Duodenal mucosa (tissue), 2 donors: ENCODE measurements around the gene AGGF1.
"Not testable (repeated sequence)": the region's sequence is repeated elsewhere in the genome, so short reads cannot be mapped to it uniquely, and the experiment has no call there.

Source experiments
- H3K27ac ChIP-seq: one replicate; pipeline ENCODE4 v1.7.0; 2013; ENCODE audit warnings: low read depth, low read length
- H3K27me3 ChIP-seq, 2 donors: one replicate each; pipeline ENCODE4 v1.7.0; 2013; ENCODE audit warnings: low read length in 2 of 2, control low read depth in 1 of 2; ENCODE audit not compliant: insufficient read depth in 2 of 2, control insufficient read depth in 1 of 2
- H3K36me3 ChIP-seq, 2 donors: one replicate each; pipeline ENCODE4 v1.7.0; 2013; ENCODE audit warnings: low read length in 2 of 2, control low read depth in 1 of 2; ENCODE audit not compliant: insufficient read depth in 2 of 2, control insufficient read depth in 1 of 2
- H3K4me1 ChIP-seq, 2 donors: one replicate each; pipeline ENCODE4 v1.7.0; 2013; ENCODE audit warnings: low read length in 2 of 2, control low read depth in 1 of 2; ENCODE audit not compliant: insufficient read depth in 2 of 2, control insufficient read depth in 1 of 2
- H3K4me3 ChIP-seq, 2 donors: one replicate each; pipeline ENCODE4 v1.7.0; 2013; ENCODE audit warnings: low read length in 2 of 2, low read depth in 1 of 2
- H3K9ac ChIP-seq, 2 donors: one replicate each; pipeline ENCODE4 v1.7.0; 2013; ENCODE audit warnings: low read length in 2 of 2, low read depth in 1 of 2
- H3K9me3 ChIP-seq, 2 donors: one replicate each; pipeline ENCODE4 v1.7.0; 2013; ENCODE audit warnings: low read length in 2 of 2, control low read depth in 1 of 2; ENCODE audit not compliant: control insufficient read depth in 1 of 2

The AGGF1 gene

DNA sequence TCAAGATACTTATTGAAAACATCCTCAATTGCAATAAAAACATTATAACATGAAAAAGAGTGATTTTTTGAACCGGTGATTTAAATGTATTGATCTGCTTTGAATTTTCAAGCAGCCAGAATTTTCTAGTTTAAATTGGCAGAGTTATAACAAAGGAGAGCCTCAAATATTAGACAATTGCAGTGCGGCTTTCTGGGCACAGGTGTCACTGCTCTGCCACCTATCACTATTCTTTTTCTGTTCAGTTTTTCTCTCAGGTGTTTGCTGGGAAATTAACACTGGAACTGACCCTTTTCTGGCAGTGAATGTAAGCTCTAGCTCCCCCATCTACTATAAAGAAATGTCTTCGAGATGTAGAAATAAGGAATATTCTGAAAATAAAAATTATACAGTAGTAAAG is 33.8 kb downstream of the AGGF1 start:
- no peaks in the 10 kb centered on the region for H3K9me3 ChIP-seq
- H3K4me3 ChIP-seq = no peak overlapping the region
- peaks cover 0 to 11% of the 10 kb centered on the region in 2 donors for H3K4me1 ChIP-seq
- H3K9ac ChIP-seq = no peak overlapping the region
- H3K36me3 ChIP-seq = peaks cover 36 to 72% of the 10 kb centered on the region in 2 donors
- H3K27ac ChIP-seq = no peak overlapping the region
- no peaks in the 10 kb centered on the region for H3K27me3 ChIP-seq

DNA sequence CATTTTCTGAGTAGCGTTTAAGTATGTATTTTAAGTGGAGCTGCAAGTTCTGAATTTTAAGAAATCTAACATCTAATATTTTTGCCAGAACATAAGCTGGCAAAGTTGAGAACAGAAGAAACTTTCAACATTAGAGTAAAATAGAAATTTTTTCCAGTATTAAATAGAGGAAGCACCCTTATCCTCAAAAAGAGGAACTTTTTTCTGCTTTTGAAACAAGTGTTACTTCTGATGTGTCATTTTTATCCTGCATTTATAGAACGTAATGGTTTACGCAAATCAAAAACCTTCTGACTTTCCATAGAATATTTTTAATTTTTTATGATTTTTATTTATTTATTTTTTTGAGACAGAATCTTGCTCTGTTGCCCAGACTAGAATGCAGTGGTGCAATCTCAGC is 35.1 kb downstream of the AGGF1 start:
- Histone ChIP-seq H3K27ac (no peak overlapping the region), H3K4me3 (no peak overlapping the region), H3K36me3 (peaks cover 27 to 65% of the 10 kb centered on the region in 2 donors), H3K4me1 (peaks cover 0 to 11% of the 10 kb centered on the region in 2 donors), H3K9ac (no peak overlapping the region), H3K27me3 (no peaks in the 10 kb centered on the region), H3K9me3 (no peaks in the 10 kb centered on the region)

DNA sequence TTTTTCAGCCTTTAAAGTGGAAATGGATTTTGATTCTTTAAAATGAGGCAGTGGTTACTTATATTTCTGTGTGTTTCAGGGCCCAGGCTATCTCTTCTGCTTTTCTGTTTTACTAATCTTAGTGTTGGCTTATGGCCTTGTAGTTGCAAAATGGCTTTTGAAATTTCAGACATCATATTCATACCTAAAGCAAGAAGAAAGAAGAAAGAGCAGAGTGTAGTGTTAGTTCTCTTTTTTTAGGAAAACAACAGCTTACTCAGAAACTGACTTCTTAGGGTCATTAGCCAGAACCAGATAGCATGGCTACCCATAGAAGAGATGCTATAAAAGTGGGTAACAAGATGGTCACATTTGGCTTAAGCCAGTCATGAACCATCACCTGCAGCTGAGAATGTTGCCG is 36.0 kb downstream of the AGGF1 start:
- Histone ChIP-seq H3K36me3 (peaks cover 22 to 56% of the 10 kb centered on the region in 2 donors), H3K4me1 (peaks cover 0 to 11% of the 10 kb centered on the region in 2 donors), H3K27me3 (no peaks in the 10 kb centered on the region), H3K27ac (no peak overlapping the region), H3K9me3 (no peaks in the 10 kb centered on the region), H3K4me3 (no peak overlapping the region), H3K9ac (no peak overlapping the region)

DNA sequence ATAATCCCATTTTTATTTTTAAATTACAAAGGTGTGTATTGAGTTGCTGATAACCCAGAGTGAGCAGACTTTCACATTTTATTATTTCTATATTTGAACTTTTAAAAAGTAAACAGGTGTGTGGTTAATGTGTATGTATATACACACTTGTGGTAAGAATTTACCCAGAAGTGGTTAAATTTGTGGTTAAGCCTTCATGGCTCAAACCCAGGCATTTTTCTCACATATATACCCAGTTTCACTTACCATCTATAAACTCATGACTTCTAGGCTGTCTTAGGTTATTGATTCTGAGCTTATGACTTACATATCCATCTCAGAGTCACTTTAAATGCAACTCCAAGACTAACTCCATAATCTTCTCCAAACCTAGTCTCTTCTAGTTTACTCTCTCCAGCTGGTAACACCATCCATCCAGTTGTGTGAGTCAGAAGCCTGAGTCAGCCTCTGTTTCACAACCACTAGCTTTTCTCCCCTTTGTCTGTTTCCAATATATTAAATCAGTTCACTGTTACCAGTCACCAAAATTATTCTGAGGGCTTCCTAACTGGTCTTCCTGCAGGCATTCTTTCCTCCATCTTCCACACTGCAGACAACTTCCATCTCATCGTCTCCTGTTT is 36.7 kb downstream of the AGGF1 start:
- Histone ChIP-seq H3K9me3 (no peaks in the 10 kb centered on the region), H3K4me3 (no peak overlapping the region), H3K27me3 (no peaks in the 10 kb centered on the region), H3K4me1 (peaks cover 0 to 8% of the 10 kb centered on the region in 2 donors), H3K36me3 (peaks cover 19 to 48% of the 10 kb centered on the region in 2 donors), H3K27ac (no peak overlapping the region), H3K9ac (no peak overlapping the region)

DNA sequence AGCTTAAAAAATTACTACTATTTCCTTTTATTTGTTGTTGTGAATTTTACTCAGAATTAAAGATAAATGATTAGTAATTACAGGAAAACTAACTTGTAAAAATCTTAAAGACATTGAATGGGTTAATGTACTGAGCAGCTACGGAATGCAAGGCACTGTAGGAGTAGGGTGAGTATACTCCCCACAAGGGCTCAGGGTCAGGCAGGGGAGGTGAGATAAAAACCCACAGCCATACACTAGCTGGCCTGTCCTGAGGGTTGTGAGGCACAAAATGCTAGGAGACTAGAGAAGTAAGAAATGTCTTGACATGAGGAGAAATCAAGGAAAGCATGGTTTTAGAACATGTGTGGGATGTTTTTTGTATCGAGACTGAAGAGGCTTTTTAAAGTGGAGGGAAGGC is 43.5 kb downstream of the AGGF1 start:
- no peak overlapping the region for H3K9ac ChIP-seq

DNA sequence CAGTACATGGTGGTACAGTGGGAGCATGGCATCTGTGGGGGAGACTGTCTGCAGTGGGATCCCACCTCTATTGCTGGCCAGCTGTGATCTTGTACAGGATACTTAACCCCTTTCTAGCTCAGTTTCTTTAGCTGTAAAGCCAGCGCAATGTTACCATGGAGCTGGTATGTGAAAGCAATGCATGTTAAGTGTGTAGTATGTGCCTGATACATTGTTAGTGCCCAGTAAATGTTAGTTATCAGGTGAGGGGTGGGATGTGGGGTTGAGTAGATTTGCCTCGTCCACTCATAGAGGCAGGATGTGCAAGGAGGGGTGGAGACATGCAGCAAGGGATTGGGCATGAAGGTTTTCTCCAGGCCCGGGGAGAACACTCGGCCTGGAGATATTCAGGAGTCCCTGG is 44.5 kb downstream of the AGGF1 start:
- H3K4me1 ChIP-seq = no peaks in the 10 kb centered on the region
- no peaks in the 10 kb centered on the region for H3K9me3 ChIP-seq
- no peak overlapping the region for H3K4me3 ChIP-seq
- H3K27ac ChIP-seq = no peak overlapping the region
- H3K36me3 ChIP-seq = peaks cover 0 to 12% of the 10 kb centered on the region in 2 donors
- H3K27me3 ChIP-seq = no peaks in the 10 kb centered on the region
- no peak overlapping the region for H3K9ac ChIP-seq

More for the DNA sequence above, 43.5 kb downstream of the AGGF1 start:
- Histone ChIP-seq H3K4me1 (no peaks in the 10 kb centered on the region), H3K27me3 (no peaks in the 10 kb centered on the region), H3K9me3 (no peaks in the 10 kb centered on the region), H3K27ac (no peak overlapping the region), H3K4me3 (no peak overlapping the region), H3K36me3 (peaks cover 0 to 14% of the 10 kb centered on the region in 2 donors)

DNA sequence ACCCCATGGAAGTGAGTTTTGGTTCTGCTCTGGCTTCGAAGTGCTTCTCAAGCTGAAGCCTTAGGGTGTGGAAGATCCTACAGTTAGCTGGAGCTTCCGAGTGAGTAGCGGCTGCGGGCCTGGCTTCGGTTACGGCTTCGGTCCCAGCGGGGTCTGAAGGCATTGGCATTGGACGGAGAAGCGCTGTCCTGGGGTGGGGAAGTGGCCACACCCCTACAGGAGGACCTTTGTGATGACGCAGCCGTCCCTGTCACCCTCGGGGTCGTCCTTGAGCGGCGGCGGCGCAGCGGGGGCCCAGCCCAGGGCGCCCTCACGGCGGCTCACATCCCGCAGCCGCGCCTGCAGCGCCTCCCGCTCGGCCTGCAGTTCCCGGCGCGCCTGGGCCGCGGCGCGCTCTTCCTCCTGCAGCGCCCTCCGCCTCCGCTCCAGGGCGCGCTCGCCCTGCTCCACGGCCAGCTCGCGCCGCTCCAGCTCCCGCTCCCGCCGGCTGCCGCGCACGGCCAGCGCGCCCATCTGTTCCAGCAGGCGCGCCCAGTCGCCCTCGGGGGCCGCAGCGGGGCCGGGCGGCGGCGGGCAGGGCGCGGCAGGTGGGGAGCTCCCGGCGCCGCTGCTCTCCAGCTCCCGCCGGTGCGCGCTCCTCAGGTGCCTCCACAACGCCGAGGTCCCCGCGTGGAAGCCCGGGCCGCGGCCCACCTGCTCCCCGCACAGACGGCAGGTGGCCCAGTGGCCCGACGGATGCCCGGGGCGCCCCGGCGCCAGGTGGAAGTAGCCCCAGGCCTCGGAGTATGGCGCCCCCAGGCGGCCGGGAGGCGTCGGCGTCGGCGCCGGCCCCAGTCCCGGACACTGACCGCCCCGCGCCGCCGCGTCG is 47.0 kb downstream of the AGGF1 start:
- no peaks in the 10 kb centered on the region for H3K27me3 ChIP-seq
- peak overlapping the region in 1 of 2 donors; percentile 35 for H3K9ac ChIP-seq
- H3K9me3 ChIP-seq = no peaks in the 10 kb centered on the region
- H3K27ac ChIP-seq = no peak overlapping the region
- H3K4me1 ChIP-seq = no peaks in the 10 kb centered on the region
- peak overlapping the region; percentile 31 to 56 for H3K4me3 ChIP-seq
- H3K36me3 ChIP-seq = peaks cover 0 to 15% of the 10 kb centered on the region in 2 donors

DNA sequence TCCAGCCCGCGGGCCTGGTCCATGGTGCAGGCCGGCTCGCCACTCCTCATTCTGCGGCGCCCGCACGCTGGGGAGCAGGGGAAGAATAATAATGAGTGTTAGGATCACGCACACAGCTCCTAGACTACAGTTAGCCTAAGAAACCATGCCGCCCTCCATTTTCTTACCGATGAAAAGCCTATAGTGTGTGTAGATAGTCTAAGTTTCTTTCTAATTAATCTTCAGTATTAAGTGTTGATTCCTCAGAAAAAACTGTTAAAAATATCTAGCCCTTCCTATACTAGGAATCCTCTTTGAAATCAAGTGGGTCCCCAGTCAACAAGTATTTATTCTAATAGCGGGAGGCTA is 47.6 kb downstream of the AGGF1 start:
- Histone ChIP-seq H3K36me3 (peaks cover 0 to 15% of the 10 kb centered on the region in 2 donors), H3K9me3 (no peaks in the 10 kb centered on the region), H3K27me3 (no peaks in the 10 kb centered on the region), H3K4me1 (no peaks in the 10 kb centered on the region), H3K4me3 (peak overlapping the region in 1 of 2 donors; percentile 44), H3K9ac (peak overlapping the region in 1 of 2 donors; percentile 35), H3K27ac (no peak overlapping the region)

DNA sequence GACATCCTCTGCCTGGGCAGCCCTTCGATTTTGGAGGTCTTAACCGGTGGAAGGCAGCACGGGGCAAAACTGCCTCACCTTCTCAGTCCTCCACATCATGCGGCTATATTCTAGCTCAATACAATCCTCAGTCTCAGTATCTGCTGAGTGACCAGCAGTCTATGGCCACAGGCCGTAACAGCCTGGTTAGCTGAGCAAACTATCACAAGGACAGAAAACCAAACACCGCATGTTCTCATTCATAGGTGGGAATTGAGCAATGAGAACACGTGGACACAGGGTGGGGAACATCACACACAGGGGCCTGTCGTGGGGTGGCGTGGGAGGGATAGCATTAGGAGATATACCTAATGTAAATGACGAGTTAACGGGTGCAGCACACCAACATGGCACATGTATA is 50.3 kb downstream of the AGGF1 start:
- not testable (repeated sequence) for H3K27ac ChIP-seq

DNA sequence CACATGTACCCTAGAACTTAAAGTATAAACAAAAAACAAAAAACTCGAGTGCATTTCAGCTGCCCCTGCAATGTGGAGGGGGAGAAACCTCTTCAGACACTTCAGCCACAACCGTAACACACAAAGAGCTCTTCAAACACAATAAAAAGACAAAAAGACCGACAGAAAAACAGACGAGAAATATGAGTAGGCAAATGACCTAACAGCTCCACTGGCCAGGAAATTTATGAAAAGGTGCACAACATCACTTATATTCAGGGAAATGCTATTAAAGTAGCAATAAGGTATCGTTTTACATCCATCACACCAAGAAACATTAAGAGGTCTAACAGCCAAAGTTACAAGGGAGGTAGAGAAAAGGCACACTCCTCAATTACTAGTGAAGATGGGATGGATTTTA is 50.7 kb downstream of the AGGF1 start:
- no peaks in the 10 kb centered on the region for H3K9me3 ChIP-seq
- H3K27me3 ChIP-seq = no peaks in the 10 kb centered on the region
- no peaks in the 10 kb centered on the region for H3K4me1 ChIP-seq
- H3K27ac ChIP-seq = no peak overlapping the region
- H3K4me3 ChIP-seq = no peak overlapping the region
- peaks cover 0 to 10% of the 10 kb centered on the region in 2 donors for H3K36me3 ChIP-seq
- no peak overlapping the region for H3K9ac ChIP-seq

More for the DNA sequence above, 50.3 kb downstream of the AGGF1 start:
- not testable (repeated sequence) for H3K36me3 ChIP-seq, H3K4me3 ChIP-seq, H3K9ac ChIP-seq, H3K9me3 ChIP-seq, H3K27me3 ChIP-seq, H3K4me1 ChIP-seq
